Occipital lobe (tissue), 2 donors: ENCODE measurements around the gene WIPF2. TPM values are rescaled to one million over a fixed set of nuclear protein-coding genes. Genes with fewer than 3 reads are reported as not detected.
A peak's percentile ranks its signal among the peaks of the same experiment; 100 is the strongest.
"Not testable (repeated sequence)": the region's sequence is repeated elsewhere in the genome, so short reads cannot be mapped to it uniquely, and the experiment has no call there.

Experiments used
- DNase-seq: peaks from one replicate; lab custom pipeline; 2025; lab: John Stamatoyannopoulos, UW
- total RNA-seq: library from RNA; depleted of rRNA; stranded (reverse); fragments of >200 nt; gene quantifications from one replicate; pipeline ENCODE4 v1.2.3, GENCODE V29; 2014

WIPF2 gene
- total RNA-seq, 1 donor from 2014 or later, result 8.0 TPM

DNA sequence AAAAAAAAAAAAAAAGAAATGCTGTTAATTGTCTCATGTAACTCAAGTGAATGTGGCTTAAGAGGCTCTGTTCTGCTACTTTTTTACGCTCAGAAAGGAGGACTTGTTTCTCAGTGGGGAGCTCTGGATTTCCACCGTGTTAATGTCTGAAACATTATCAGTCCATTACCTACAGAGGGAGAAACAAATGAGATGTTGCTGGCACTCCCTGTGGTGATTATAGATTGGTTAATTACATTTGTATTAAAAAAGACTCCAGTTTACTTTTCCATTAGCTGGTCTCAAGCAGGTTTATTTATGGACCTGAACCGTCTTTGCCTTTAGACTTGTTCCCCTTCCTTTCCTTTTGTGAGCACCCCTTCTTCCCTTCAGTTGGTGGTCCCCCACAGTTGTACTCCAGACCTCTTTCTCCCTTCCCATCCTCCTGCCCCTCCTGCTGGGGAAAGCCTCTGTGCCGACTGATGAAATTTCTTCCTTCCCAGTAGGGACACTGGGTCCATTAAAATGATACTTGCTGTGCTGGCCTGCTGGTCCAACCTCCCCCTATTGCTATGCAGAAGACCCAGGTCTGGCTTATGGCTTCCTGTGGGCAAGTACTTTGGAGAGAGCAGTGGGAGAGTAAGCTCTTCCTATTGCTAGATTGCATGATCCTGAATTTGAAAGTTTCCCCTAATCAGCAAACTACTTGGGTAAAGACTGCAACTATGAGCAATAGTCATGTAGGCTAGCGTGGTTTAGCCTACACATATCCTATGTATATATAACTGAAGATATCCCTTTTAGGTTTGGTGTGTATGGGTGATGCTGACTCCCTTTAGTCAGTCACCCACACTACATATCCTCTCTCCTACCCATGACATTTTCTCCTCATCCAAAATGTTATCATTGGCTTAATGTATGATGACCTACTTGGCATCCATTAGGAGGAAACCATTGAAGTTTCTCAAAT, 76.7 kb downstream of the WIPF2 start:
- no peak for DNase-seq

DNA sequence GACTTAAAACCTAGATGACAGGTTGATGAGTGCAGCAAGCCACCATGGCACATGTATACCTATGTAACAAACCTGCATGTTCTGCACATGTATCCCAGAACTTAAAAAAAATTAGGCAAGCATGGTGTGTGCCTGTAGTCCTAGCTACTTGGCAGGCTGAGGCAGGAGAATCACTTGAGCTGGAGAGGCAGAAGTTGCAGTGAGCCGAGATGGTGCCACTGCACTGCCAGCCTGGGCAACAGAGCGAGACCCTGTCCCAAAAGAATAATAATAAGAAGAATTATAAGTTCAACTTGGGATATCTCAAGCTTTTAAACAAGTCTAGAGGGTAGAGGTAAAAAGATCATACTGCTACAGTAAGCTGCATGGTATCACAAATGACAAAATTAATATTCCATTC, 78.4 kb downstream of the WIPF2 start:
- DNase-seq, result no peak

DNA sequence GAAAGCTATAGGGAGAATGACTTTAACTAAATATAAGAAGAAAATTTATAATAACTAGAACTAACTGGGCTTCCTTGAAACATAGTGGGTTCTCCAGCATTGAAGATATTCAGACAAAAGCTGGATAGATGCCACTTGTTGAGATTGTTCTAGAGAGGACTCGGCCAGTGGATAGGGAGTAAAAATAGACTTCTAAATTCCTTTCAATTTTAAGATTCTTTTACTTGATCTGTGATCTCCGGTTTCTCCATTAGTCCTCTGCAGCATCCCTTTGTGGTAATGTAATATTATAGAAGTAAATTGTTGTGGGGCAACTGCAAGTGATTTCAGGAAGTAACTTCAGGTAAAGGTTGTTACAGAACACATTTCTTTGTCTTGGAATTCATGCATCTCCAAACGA, 79.6 kb downstream of the WIPF2 start:
- no peak for DNase-seq

DNA sequence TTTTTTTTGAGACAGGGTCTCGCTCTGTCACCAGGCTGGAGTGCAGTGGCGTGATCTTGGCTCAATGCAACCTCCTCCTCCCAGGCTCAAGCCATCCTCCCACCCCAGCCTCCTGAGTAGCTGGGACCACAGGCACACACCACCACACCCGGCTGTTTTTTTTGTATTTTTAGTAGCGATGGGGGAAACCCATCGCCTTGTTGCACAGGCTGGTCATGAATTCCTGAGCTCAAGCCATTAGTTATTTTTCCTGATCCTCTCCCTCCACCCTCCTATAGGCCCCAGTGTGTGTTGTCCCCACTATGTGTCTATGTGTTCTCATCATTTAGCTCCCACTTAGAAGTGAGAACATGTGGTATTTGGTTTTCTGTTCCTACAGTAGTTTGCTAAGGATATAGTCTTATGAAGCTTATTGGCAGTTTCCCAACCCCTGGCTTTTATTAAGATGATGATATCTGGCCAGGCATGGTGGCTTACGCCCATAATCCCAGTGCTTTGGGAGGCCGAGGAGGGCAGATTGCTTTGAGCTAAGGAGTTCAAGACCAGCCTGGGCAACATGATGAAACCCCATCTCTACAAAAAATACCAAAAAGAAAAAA, 80.2 kb downstream of the WIPF2 start:
- not testable (repeated sequence) for DNase-seq

DNA sequence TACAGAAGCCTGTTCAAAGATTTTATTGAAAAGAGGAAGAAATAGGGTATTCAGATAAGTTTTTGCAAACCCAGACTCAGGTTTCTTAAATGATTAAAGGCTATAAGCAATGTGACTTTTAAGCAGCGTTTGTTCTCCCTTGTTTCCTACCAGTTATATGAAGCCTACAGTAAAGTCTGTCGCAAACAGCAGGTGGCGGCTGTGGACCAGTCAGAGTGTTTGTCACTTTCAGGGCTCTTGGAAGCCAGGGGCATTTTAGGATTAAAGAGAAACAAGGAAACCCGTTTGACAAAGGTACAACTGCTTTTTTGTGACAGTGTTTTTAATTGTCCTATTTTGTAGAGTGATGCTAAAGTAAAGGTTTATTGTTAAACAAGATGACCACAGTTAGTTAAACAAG, 82.2 kb downstream of the WIPF2 start:
- no peak for DNase-seq

DNA sequence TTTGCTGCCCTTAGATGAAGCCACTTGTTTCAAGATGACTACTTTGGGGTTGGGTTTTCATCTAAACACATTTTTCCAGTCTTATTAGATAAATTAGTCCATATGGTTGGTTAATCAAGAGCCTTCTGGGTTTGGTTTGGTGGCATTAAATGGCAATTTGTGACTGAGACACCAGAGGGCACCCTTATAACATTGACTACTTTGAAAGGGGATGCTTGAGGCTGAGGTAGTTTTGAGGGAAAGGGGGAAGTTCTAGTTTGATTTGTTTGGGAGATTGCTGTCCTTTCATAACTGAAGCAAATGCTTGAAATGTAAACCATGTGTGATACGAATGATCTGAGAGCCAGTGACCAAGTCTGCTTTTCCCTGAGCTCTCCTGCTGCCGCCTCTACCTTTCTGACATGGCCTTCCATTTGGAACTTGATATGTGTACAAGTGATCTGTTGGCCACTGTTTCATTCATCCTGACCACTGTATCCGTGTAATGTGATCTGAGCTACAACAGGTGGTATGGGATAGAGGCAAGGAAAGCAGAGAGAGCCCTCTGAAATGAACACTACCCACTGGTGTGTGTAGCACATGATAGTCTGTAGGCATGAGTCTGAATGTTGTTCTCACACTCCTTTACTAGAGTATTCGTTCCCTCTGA, 84.0 kb downstream of the WIPF2 start:
- DNase-seq, result no peak

DNA sequence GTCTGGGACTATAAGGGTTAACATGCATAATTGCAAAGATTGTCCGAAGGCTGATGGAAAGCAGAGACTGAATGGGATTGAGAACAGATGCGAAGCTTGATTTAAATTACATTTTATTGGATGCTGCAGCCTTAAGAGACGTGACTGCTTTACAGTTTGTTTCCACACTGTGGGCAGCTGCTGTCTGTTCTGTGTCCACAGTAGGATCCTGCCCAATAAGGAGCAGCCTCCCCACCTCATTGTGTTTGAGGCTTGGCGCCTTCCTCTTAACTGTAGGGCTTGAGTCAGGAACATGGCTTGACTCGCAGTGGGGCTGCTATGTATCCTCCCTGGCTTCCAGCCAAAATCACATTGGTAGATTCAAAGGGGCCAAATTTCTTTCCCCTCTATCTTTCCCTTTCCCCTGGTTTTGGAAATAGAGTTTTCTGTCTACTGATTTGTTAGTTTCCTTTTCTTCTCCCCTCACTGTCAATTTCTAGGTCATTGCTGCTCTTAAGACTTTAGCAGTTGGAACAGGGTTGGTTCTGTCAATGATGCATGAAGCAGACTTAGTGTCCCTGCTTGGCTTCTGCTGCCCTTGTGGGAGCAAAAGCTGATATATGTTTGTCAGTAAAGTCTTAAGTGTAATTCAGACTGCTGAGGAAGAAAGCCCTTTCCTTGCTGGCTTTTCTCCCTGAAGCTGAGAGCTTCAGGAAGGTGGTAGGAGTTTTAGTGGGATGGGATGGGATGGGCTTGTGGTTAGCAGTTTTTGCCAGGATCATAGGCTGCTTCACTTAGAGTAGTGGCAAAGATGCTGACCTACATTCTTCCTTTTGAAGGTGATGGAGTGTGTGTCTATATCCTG, 84.8 kb downstream of the WIPF2 start:
- no peak for DNase-seq

DNA sequence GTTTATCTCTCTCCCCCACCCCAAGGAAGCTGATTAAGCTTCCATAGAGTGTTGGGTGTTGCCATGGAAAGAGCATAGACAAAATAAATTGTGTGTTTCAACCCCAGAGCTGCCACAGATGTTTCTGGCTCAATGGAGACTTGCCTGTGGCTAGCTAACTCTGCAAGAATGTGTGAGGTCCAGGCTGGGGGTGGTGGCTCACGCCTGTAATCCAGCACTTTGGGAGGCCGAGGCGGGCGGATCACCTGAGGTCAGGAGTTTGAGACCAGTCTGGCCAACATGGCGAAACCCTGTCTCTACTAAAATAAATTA, 85.4 kb downstream of the WIPF2 start:
- not testable (repeated sequence) for DNase-seq

DNA sequence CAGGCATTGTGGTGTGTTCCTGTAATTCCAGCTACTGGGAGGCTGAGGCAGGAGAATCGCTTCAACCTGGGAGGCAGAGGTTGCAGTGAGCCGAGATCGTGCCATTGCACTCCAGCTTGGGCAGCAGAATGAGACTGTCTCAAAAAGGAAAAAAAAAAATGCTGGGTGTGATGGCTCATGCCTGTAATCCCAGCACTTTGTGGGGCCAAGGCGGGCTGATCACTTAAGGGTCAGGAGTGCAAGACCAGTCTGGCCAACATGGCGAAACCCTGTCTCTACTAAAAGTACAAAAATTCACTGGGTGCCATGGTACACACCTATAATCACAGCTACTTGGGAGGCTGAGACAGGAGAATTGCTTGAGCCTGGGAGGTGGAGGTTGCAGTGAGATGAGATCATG, 85.8 kb downstream of the WIPF2 start:
- DNase-seq, result not testable (repeated sequence)

DNA sequence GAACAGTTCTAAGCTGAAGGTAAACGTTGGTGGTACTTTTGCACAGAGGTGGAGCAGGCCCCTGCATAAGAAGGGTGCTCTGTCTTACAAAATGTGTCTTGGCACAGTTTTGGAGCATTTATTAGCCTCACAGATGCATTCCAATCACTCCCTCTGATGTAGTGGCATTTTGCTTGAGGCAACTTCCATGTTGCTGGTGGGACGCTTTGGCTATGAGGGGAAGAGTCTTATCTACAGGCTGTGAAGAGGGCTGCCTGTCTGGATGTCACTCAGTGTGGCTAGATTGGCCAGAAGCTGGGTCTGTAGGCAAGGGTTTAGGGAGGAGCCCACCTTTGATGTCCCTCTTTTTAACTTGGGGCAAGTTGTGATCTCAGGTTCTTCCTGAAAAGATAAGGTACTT, 87.3 kb downstream of the WIPF2 start:
- no peak for DNase-seq

DNA sequence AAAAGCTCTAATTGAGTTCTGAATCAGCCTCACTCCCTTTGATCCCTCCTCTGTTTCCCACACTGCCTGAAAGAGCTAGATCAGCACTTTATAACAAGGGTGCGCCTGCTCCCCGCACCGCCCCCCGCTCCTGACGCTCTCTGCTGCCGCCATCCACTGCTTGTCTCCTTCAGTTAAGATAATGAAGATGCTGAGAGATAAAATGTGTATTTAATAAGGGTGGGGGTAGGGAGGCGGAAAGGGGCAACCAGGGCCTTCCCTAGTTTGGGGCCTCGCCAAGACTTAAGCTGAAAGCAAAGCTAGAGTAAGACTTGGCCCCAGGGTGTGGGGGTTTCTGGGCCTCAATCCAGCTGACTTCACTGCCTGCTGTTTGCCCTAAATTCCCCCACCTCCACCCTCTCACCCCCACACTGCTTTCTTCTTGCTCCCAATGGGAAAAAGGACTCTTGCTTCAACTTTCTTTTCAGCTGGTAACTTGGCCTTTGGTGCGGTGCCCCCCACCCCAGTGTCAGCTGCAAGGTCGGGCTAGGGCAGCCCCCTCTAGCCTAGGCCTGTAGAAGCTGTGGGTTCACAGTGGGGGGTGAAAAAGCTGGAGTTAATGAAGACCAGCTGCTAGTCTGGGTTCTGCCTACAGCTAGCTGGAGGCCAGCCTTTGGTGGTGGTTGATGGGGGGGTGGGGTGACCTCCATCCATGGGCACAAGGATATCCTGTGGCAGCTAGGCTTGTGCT, 88.1 kb downstream of the WIPF2 start:
- DNase-seq, result no peak

DNA sequence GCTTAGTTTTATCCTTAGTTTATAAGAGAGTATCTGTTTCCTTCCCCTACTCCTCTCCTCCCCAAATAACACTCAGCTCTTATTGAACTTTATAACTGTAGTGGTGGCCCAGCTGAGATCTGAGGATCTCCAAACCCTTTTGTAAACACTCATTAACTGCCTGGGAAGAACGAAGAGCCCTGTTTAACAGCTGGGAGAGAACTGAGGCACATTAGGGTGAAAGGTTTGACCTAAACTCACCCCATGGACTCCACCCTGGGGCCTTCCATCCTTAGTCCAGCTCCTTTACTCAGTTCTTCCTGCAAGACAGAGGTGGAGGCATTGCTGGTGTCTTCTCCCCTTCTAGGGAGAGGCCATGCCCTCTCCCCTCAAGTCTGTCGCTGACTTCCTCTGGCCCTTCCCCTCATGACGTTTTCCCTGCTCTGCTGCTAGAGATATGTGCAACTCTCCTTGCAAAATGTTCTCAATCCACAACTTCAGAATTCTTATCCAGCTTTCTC, 88.7 kb downstream of the WIPF2 start:
- DNase-seq, result no peak

DNA sequence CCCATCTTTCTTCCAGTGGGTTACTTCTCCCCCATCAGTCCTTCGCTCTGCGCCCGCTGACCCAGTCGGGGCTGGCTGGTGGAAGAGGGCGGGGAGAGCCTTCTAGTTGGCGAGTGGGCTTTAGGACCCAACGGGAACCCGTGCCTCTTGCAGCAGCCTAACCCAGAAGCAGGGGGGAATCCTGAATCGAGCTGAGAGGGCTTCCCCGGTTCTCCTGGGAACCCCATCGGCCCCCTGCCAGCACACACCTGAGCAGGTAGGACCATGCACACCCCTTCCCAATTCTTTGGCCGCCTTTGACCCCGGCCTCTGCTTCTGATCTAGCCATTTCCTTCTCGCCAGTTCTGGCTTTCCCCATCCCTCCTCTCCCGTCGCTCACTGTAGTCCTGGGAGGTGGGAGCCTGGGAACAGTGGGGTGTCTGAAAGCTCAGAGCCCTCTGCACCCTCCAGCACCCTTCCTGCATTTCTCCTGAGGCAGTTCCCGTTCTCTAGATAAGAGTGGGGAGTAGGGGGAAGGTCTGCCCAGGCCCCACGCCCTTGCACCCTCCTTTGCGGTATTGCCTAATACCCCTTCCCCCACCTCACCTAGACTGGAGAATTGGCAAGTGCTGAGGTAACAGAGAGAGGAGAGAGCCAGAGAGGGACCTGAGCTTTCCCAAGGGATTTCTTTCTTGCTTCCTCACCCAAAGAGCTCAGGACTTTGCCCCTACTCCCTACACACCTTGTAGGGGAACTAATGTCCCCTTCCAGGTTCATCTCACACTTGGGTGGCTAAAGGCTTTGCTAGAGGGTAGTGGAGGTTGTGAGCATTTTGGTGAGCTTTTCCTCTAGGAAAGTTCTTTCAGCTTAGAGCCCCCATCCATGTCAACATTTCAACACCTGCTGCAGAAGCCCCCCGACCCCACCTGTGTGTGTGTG, 90.2 kb downstream of the WIPF2 start, which contains the start of gene RARA:
Gene RARA, plus strand, starts transcription at position 150 of the 918 bp plus-strand sequence. CDS start 22,039 bp downstream, outside the sequence.
- DNase-seq, result peak; percentile 48

DNA sequence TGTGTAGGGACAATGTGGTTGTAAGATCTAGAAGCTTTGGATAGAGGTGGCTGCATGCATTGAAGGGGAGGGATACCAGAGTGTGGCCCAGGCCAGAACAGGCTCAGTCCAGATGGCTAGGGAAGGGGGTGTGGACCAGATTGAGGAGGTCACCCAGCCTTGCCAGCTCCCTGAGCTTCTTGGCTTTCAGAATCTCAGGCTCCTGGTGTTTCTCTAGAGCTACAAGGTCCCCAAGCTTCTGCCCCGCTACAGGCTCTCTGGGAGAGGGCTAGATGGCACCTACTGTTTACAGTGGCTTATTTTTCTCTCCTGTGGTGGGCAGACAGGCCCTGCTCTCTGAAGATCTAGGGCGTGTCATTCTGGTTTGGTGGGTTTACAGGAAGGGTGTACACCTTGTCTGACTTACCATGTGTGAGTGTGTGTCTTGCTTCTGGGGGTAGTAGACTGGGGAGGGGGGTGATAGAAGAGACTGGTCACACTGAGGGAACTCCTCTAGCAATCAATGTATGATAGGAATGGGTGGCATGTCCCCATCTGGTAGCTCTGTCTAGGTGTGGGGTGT, 90.9 kb downstream of the WIPF2 start:
- no peak for DNase-seq

DNA sequence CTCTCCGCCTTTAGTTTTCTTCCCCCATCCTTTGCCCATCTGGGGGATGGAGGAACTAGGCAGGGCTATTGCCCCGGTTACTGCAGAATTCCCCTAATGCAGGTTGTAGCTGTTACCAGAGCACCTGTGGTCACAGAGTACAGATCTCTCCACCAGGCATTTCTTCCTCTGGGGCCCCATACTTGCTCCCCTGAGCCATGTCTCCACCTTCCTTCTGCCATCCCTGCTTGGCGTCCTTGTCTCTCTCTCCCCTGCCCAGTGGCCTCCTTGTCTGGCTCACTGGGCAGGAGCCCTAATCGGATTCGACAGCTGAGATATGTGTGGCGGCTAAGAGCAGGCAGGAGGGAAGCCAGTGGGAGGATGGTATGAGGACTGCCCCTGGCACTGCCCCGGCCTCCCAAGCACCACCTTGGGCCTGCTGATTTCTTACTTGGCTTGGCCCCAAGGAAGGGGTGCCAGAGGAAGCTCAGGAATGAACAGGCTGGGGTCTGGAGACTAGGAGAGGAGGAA, 91.8 kb downstream of the WIPF2 start:
- no peak for DNase-seq

DNA sequence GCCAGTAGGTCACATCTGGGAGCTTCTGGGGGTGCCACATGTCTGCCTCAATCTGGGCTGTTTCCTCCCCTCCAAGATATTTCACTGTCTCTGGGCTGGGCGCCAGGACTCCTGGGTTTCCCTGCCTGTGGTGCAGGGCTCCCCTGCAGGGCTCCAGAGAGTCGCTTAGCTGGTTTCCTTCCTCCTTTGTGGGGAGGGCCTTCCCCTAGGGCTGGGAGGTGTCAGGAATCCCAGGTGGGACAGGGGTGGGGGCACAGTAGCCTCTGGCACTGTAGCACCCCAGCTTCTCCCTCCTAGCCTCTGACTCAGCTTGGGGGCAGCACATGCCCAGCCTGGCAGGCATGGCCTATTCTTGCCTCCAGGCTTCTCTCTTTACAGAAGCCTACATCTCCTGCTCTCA, 92.5 kb downstream of the WIPF2 start:
- DNase-seq, result no peak

DNA sequence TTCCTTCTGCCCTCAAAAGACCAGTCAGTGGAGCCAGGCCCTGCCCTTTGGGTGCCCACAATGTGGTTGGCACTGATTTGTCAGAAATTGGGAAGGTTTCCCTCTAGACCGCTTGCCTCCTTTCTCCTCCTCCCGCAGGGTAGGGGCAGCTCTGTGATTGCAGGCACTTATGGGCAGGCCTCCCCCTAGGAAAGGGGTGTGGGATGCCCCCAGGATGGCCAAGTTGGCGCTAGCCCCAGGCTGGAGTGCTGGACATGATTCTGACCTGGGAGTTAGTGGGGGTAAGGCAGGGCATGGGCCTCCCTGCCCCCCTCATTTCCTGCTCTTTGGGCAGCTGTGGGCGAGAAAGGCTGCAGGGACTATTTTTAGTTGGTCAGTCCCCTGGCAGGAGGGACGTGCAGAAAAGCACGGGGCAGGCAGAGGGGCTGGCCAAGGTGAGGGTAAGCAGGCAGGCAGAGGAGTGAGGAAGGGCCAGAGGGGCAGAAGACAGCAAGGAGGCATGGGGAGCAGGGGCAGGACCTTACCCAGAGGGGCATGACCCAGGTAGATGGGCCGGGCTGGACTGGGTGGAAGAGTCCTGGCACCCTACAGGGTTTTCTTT, 93.1 kb downstream of the WIPF2 start:
- no peak for DNase-seq

DNA sequence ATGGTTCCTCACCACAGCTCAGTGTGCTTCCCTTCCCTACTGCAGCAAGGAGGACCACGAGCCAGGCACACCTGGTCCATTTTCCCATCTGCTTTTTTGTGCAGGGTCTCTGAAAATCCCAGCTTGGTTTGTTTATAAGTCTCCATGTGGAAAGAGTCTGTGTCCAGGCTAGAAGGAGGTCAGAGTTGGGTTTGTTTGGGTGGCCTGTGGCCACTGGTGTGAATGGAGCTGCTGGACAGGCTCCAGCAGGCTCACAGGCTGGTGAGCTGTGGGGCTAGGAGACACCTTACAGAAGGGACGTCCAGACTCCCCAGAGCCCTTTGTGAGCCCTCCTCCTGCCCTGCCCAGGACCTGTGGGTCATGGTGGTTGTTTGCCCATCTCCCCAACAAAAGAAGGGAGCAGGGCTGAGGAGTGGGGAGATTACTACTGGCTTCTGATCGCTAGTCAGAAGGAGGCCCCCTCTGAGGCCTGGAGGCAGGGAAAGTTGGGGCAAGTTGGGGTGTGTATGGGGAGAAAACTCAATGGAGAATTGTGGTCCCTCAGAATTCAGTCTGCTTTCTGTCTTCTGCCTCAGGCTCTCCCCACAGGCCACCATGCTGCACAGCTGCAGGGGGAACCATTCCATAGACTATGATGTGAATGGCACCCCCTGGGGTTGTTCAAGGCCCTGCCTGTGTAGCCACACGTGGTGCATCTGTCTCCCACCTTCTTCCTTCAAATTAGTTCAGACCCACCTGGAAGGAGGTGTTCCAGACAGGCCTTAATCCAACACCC, 94.0 kb downstream of the WIPF2 start:
- no peak for DNase-seq
